Caki2 (cell line): ENCODE measurements around the gene MRTFA. TPM values are rescaled to one million over a fixed set of nuclear protein-coding genes. Genes with fewer than 3 reads are reported as not detected.
"Not testable (repeated sequence)": the region's sequence is repeated elsewhere in the genome, so short reads cannot be mapped to it uniquely, and the experiment has no call there.

Source experiments
- DNase-seq: peaks from one replicate; pipeline ENCODE4 v3.0.0-alpha.2; 2015; ENCODE audit warnings: low read depth
- in situ Hi-C: cut with HindIII; loops from 2 replicates; pipeline ENCODE4 v1.10.0; 2016; ENCODE audit warnings: low sequenced_read_pairs, low pct_unique_long_range_greater_than_20kb, mixed read lengths
- total RNA-seq: library from RNA; depleted of rRNA; stranded (reverse); fragments of >200 nt; shearing (Covaris generic); gene quantifications from 2 replicates; pipeline ENCODE4 v1.2.3, GENCODE V29; 2014; ENCODE audit warnings: low replicate concordance

Gene MRTFA
- total RNA-seq, 1 experiment from 2014 or later: 24.6 TPM

- DNase-seq: no peak
- in situ Hi-C loops: no loop called here
These were observed 29.8 kb upstream of the MRTFA start for GRCh38 chr22:40666151-40666848.

GRCh38 chr22:40665312-40665711 is 28.8 kb upstream of the MRTFA start:
- in situ Hi-C loops: no loop called here
- no peak for DNase-seq

- in situ Hi-C loops: no loop called here
- no peak for DNase-seq
These were observed 25.2 kb upstream of the MRTFA start for GRCh38 chr22:40661671-40662070.

- in situ Hi-C loops: no loop called here
- no peak for DNase-seq
These were observed 24.2 kb upstream of the MRTFA start for GRCh38 chr22:40660730-40661129.

GRCh38 chr22:40659166-40659565 is 22.6 kb upstream of the MRTFA start:
- in situ Hi-C loops: no loop called here
- DNase-seq: no peak

- DNase-seq, in situ Hi-C loops: not testable (repeated sequence)
These were observed 20.1 kb upstream of the MRTFA start for GRCh38 chr22:40656651-40657050.

GRCh38 chr22:40655941-40656340 is 19.4 kb upstream of the MRTFA start:
- DNase-seq, in situ Hi-C loops: not testable (repeated sequence)

GRCh38 chr22:40654522-40655167 is 18.1 kb upstream of the MRTFA start:
- DNase-seq: peak; percentile 85
- in situ Hi-C loops: no loop called here

- in situ Hi-C loops: no loop called here
- DNase-seq: no peak
These were observed 16.8 kb upstream of the MRTFA start for GRCh38 chr22:40653361-40653760.

- in situ Hi-C loops: no loop called here
- DNase-seq: peak; percentile 100
These were observed 15.3 kb upstream of the MRTFA start for GRCh38 chr22:40651563-40652501.

- in situ Hi-C loops: no loop called here
- DNase-seq: no peak
These were observed 14.5 kb upstream of the MRTFA start for GRCh38 chr22:40651057-40651456.

- no peak for DNase-seq
- in situ Hi-C loops: loop anchor here (5.0 to 25.0 kb wide), 3 partner anchors 134 to 286 kb away; partner anchors contain the start of gene SGSM3
These were observed 11.9 kb upstream of the MRTFA start for GRCh38 chr22:40648386-40648785.

GRCh38 chr22:40645579-40646197 is 9.2 kb upstream of the MRTFA start:
- DNase-seq: no peak

GRCh38 chr22:40642316-40642715 is 5.8 kb upstream of the MRTFA start:
- in situ Hi-C loops: loop anchor here (10.0 to 25.0 kb wide), 2 partner anchors 128 to 280 kb away; partner anchors contain the start of gene SGSM3

More at GRCh38 chr22:40645579-40646197, 9.2 kb upstream of the MRTFA start:
- in situ Hi-C loops: loop anchor here (5.0 to 25.0 kb wide), 3 partner anchors 131 to 283 kb away; partner anchors contain the start of gene SGSM3

GRCh38 chr22:40641269-40641668 is 4.8 kb upstream of the MRTFA start:
- peak; percentile 73 for DNase-seq
- in situ Hi-C loops: loop anchor here (10.0 to 25.0 kb wide), 2 partner anchors 126 to 279 kb away; partner anchors contain the start of gene SGSM3

More at GRCh38 chr22:40642316-40642715, 5.8 kb upstream of the MRTFA start:
- no peak for DNase-seq

GRCh38 chr22:40638261-40638660 is 1.7 kb upstream of the MRTFA start:
- in situ Hi-C loops: loop anchor here (25.0 kb wide), 1 partner anchor 276 kb away; the partner anchor contains the start of gene SGSM3
- DNase-seq: no peak

- DNase-seq: no peak
- in situ Hi-C loops: loop anchor here (25.0 kb wide), 1 partner anchor 275 kb away; the partner anchor contains the start of gene SGSM3
These were observed 948 bp upstream of the MRTFA start for GRCh38 chr22:40637183-40638150.
